Measurements from ENCODE around the gene CFAP161.

Gene CFAP161

GRCh38 chr15:81184188-81184587 is 50.1 kb downstream of the CFAP161 start:
- no peak for DNase-seq

DNA sequence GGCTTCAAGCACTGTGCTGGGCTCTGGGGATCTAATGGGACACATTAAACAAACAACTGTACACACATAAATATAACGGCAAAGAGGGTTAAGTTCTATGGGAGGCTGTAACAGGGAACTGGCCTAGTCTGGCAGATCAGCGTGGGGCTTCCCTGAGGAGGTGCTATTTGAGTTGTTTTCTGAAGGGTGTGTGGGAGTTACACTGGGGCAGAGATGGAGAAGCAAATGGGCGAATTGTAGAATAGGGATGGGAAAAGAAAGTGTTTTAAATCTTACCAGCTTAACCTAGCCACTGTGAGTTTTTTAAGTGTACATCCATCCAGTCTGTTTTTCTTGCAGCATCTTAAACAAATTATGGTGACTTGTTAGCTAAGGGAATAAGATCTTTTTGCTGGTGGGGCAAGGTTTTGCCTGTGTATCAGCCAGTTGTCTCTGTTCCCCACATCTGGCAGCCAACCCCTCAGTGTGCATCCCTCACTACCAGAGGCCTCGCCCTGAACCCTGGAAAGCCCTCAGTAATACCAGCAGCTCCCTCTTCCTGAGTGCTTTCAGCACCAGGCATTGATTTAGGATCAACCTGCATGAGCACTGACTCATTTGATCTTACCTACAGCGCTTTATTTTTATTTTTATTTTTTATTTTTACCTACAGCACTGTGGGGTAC is 51.7 kb downstream of the CFAP161 start:
- no peak for DNase-seq

DNA sequence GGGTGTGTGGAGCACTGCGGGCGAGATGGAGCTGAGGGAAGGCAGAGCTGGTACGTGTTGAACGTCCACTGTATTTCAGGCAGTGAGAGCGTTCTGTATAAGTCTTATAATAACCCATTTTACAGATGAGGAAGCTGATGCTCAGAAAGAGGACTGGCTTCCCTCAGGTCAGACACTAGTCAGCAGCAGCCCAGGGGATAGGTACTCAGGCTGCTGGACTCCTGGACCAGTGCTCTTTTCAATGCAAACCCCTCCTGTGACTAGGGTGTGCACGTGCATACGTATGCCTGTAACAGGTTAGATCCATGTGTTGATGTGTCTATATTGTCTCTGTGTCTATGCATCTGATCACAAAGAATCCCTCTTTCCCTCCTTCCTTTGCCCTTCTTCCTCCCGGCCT is 54.3 kb downstream of the CFAP161 start:
- no peak for DNase-seq

DNA sequence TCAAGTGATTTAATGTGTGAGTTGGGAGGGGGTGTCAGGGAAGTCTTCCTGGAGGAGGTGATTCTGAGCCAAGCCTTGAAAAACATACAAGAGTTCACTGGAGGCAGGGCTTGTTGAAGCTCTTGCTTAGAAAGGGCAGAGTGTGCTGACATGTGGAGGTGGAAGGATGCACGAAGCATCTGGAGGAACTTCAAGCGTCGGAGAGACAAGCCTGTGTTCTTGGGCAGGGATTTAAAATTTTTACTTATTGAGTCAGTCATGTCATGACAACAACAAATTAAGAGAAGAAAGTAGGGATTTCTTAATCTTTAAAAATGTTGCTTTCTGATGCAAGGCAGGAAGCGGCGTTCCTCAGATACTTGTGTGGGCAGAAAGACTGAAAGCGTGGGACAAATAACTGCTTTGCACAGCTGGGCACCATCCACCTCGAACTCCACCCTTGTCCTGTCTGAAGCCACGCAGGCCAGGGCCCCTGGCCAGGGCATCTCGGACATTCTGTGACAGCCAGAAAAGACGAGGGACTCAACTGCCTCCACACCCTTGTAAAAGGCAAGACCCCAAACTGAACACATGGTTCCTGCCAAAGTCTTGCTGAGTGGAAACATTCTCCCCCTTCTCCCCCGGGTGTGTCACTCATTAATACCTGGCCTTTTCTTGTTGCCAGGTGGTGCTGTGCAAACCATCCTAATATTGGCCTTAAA is 55.7 kb downstream of the CFAP161 start:
- peak; percentile 98 for DNase-seq

DNA sequence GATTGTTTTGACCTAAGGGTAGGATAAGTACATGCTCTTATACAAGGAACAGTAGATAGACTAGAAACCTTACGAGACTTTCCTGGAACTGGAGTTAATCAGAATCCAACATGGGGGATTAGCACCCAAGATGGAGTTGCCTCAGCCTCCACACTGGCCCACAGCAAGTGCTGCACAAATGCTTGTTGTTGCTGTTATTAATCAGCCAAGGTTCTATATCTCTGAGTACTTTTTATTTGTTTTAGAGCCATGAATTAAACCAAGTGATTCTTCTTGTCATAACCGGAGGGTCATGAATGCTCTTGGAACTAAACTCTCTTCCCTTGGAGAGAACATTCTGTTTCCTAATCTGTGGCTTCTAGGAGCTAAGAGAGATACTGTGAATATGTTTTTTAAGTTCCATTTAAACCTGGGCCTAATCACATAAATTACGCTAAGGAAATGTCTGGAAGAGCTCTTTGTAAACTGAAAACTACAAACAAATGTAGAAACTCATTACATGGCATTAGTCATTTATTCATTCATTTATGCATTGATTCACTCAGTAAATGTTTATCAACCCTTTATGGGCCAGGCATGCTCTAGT is 56.9 kb downstream of the CFAP161 start:
- no peak for DNase-seq

DNA sequence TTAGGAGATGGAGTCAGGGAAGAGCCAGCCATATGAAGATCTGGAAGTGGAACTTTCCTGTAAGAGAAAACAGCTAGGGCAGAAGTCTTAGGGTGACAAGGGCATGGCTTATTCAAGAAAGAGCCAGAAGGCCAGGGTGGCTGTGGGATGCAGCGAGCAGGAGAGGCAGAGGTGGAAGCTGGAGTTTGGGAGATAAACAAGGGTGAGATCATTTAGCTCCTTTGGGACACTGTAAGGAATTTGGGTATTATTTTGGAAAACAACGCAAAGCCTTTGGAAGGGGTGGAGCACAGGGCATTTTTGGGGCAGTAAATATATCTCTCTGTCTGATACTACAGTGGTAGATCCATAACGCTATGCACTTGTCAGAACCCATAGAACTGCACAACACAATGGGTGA is 57.6 kb downstream of the CFAP161 start:
- DNase-seq = no peak

DNA sequence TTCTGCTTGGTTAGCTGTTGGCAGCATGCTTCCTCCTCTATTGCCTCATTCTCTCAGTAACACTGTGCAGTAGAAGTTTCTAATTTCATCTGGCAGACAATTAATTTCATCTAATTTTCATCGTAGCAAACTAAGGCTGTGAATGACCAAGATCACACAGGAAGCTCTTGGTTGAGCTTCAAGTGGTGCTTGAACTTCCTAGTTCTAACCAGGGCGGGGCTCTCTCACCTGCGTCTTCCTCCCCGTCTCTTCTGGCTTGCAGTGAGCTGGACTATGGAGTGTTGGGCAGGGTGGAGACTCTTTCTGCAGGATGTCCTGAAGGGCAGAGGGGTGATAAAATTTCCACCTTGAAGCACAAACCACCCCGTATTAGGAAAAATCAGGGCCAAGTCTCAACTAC is 60.7 kb downstream of the CFAP161 start:
- DNase-seq = no peak

GRCh38 chr15:81195339-81195864 is 61.3 kb downstream of the CFAP161 start:
- DNase-seq = no peak

- no peak for DNase-seq
Observed at GRCh38 chr15:81196576-81197254, 62.6 kb downstream of the CFAP161 start, which contains the start of gene IL16. IL16 (plus strand) TSS chr15:81196879; CDS start chr15:81225400, 28,521 bp downstream.

GRCh38 chr15:81197255-81197630 is 63.2 kb downstream of the CFAP161 start:
- no peak for DNase-seq

- DNase-seq = no peak
Observed at GRCh38 chr15:81197688-81198281, 63.7 kb downstream of the CFAP161 start.
